ENCODE measurements around the gene STOML2.
A peak's percentile ranks its signal among the peaks of the same experiment; 100 is the strongest.

STOML2 gene

DNA sequence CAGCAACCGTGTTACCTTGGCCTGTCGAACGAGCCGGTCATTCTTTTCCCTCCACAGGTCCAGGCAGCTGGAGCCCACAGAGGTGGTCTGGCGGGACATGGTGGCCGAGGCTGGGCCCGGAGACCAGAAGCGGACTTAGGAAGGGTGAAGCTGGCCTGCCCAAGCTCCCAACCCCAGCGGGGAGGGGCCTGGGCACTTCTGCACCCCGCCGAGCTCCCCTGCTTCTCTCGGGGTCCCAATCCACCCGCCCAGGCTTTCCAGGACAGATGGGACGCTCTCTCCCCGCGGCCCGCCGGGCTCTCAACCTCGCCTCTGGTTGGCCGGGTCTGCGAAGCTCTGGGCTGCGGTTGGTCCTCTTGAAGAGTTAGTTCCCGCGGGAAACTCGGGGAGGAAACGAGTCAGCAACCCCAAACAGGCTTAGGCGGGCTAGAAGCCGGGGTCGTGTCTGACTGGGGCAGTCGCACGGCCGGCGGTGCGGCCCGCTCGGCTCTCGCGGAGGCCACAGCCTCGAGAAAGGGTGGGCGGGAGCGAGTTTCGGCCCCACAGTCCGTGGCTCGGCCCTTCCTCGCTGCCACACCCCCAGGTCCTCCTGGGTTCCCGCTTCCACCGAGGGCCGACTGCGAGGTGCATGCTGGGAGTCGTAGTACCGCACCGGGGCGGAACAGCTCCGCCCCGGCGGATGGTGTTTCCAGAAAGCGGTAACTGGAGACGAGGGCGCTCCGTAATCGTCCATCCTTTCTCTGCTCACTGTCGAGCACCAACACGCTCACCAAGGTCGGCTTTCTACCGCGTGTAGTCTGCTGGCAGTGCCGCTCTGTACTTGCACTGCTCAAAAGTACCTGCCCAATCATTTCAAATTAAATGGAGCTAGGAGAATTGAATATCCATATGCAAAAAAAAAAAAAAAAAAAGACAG, 23.2 kb downstream of the STOML2 start, which contains the start of gene FANCG (continued):
- no peak for TF ChIP-seq OSR2 (tag by site-specific recombination; IDR thresholded peaks at IDR 0.05)
- peak; percentile 28; the same call in 1 of the 2 replicates for TF ChIP-seq ZNF398 (tag by site-specific recombination; IDR thresholded peaks at IDR 0.05)
- TF ChIP-seq ZNF585B (tag by site-specific recombination; IDR thresholded peaks at IDR 0.05): no peak
- no peak for TF ChIP-seq ZBTB48 (tag by site-specific recombination; IDR thresholded peaks at IDR 0.05)
- TF ChIP-seq, protein P1, sequence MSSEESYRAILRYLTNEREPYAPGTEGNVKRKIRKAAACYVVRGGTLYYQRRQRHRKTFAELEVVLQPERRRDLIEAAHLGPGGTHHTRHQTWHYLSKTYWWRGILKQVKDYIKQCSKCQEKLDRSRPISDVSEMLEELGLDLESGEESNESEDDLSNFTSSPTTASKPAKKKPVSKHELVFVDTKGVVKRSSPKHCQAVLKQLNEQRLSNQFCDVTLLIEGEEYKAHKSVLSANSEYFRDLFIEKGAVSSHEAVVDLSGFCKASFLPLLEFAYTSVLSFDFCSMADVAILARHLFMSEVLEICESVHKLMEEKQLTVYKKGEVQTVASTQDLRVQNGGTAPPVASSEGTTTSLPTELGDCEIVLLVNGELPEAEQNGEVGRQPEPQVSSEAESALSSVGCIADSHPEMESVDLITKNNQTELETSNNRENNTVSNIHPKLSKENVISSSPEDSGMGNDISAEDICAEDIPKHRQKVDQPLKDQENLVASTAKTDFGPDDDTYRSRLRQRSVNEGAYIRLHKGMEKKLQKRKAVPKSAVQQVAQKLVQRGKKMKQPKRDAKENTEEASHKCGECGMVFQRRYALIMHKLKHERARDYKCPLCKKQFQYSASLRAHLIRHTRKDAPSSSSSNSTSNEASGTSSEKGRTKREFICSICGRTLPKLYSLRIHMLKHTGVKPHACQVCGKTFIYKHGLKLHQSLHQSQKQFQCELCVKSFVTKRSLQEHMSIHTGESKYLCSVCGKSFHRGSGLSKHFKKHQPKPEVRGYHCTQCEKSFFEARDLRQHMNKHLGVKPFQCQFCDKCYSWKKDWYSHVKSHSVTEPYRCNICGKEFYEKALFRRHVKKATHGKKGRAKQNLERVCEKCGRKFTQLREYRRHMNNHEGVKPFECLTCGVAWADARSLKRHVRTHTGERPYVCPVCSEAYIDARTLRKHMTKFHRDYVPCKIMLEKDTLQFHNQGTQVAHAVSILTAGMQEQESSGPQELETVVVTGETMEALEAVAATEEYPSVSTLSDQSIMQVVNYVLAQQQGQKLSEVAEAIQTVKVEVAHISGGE (tag by site-specific recombination; conservative IDR thresholded peaks at IDR 0.05; ENCODE audit: low read depth): peak; percentile 92
- TF ChIP-seq ZNF423 (tag by site-specific recombination; IDR thresholded peaks at IDR 0.05): no peak
- peak; percentile 76 for TF ChIP-seq ZNF692 (tag by site-specific recombination; IDR thresholded peaks at IDR 0.05)
- TF ChIP-seq, protein P2, sequence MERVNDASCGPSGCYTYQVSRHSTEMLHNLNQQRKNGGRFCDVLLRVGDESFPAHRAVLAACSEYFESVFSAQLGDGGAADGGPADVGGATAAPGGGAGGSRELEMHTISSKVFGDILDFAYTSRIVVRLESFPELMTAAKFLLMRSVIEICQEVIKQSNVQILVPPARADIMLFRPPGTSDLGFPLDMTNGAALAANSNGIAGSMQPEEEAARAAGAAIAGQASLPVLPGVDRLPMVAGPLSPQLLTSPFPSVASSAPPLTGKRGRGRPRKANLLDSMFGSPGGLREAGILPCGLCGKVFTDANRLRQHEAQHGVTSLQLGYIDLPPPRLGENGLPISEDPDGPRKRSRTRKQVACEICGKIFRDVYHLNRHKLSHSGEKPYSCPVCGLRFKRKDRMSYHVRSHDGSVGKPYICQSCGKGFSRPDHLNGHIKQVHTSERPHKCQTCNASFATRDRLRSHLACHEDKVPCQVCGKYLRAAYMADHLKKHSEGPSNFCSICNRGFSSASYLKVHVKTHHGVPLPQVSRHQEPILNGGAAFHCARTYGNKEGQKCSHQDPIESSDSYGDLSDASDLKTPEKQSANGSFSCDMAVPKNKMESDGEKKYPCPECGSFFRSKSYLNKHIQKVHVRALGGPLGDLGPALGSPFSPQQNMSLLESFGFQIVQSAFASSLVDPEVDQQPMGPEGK (tag by site-specific recombination; IDR thresholded peaks at IDR 0.05): peak; percentile 76
- no peak for TF ChIP-seq ZNF10 (tag by site-specific recombination; IDR thresholded peaks at IDR 0.05)
- peak; percentile 67; the same call in 1 of the 2 replicates for TF ChIP-seq ZNF561 (tag by site-specific recombination; IDR thresholded peaks at IDR 0.05; ENCODE audit: borderline replicate concordance)
- TF ChIP-seq HOXC10 (CRISPR knock-in tag; IDR thresholded peaks at IDR 0.05): no peak
- TF ChIP-seq ZNF157 (tag by site-specific recombination; IDR thresholded peaks at IDR 0.05): no peak
- TF ChIP-seq ZNF76 (tag by site-specific recombination; IDR thresholded peaks at IDR 0.05; ENCODE audit: borderline replicate concordance, low read depth): peak; percentile 92
- peak; percentile 95 for TF ChIP-seq KLF9 (tag by site-specific recombination; IDR thresholded peaks at IDR 0.05; ENCODE audit: low read depth)
- no peak for TF ChIP-seq ZNF548 (tag by site-specific recombination; IDR thresholded peaks at IDR 0.05)
- no peak for TF ChIP-seq ZNF701 (tag by site-specific recombination; IDR thresholded peaks at IDR 0.05)
- TF ChIP-seq ATF2 (tag by site-specific recombination; IDR thresholded peaks at IDR 0.05; ENCODE audit: low read depth): no peak
- TF ChIP-seq FEZF1 (tag by site-specific recombination; IDR thresholded peaks at IDR 0.05): no peak
- TF ChIP-seq ZNF416 (tag by site-specific recombination; IDR thresholded peaks at IDR 0.05): no peak
- TF ChIP-seq ZBTB1 (tag by site-specific recombination; IDR thresholded peaks at IDR 0.05): no peak
- TF ChIP-seq, protein P3, sequence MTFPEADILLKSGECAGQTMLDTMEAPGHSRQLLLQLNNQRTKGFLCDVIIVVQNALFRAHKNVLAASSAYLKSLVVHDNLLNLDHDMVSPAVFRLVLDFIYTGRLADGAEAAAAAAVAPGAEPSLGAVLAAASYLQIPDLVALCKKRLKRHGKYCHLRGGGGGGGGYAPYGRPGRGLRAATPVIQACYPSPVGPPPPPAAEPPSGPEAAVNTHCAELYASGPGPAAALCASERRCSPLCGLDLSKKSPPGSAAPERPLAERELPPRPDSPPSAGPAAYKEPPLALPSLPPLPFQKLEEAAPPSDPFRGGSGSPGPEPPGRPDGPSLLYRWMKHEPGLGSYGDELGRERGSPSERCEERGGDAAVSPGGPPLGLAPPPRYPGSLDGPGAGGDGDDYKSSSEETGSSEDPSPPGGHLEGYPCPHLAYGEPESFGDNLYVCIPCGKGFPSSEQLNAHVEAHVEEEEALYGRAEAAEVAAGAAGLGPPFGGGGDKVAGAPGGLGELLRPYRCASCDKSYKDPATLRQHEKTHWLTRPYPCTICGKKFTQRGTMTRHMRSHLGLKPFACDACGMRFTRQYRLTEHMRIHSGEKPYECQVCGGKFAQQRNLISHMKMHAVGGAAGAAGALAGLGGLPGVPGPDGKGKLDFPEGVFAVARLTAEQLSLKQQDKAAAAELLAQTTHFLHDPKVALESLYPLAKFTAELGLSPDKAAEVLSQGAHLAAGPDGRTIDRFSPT (tag by site-specific recombination; IDR thresholded peaks at IDR 0.05): no peak
- no peak for TF ChIP-seq TRIM28 (IDR thresholded peaks at IDR 0.05; ENCODE audit: borderline replicate concordance, low read length)
- no peak for TF ChIP-seq MZF1 (tag by site-specific recombination; IDR thresholded peaks at IDR 0.05; ENCODE audit: borderline replicate concordance)
- no peak for TF ChIP-seq ZNF391 (tag by site-specific recombination; IDR thresholded peaks at IDR 0.05; ENCODE audit: borderline replicate concordance, low read depth)
- TF ChIP-seq, protein P4, sequence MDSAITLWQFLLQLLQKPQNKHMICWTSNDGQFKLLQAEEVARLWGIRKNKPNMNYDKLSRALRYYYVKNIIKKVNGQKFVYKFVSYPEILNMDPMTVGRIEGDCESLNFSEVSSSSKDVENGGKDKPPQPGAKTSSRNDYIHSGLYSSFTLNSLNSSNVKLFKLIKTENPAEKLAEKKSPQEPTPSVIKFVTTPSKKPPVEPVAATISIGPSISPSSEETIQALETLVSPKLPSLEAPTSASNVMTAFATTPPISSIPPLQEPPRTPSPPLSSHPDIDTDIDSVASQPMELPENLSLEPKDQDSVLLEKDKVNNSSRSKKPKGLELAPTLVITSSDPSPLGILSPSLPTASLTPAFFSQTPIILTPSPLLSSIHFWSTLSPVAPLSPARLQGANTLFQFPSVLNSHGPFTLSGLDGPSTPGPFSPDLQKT (IDR thresholded peaks at IDR 0.05; ENCODE audit: borderline replicate concordance, low read depth, low read length): no peak
